GM19438 (cell line): ENCODE results near the gene ITPR1.

Experiments
- ATAC-seq: cut with Tn5 transposase; IDR thresholded peaks from one replicate; pipeline ENCODE4 v1.9.1; 2021; ENCODE audit warnings: low read depth; ENCODE audit not compliant: unreplicated experiment

ITPR1 gene

DNA sequence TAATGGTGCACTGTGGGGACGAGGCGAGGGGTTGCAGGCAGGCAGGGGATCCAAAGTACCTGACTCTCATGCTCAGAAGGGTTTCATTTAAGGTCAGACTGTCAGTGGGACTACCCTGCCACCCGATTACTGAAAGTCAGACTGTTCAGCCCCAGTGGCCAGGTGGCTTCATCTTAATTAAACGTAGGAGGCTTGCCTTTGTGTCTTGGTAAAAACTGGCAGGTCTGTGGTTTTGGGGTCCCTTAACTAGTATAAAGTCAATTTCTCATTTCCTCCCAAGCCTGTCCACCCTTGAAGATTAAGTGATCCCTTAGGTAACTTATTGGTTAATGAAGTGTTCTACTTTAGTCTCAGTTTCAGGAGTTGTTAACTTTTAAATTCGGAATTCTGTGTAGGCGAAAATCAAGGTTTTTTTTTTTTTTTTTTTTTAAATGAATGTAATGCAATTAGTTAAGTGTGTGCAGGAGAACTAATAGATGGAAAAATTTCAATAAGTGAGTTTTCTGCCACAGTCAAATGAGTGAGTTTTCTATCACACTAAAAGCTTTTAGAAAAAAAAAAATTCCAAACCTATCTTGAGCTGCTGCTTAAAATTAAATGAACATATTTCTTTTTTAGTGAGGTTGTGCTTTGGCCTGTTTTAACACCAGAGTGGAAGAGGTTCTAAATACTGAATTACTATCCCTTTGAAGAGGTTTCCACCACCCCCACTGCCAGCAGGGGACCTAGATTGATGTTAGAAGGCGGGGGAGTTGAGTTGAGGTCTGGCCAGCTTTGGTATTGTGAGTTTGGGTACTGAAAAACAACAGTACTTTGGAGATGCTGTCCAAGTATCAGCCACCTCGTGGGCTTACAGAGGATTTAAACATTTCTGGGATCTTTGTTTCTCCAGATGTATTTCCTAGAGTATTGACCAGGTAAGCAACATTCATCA, 15.2 kb downstream of the ITPR1 start:
- ATAC-seq, result peak; percentile 61

GRCh38 chr3:4509043-4509442, 15.9 kb downstream of the ITPR1 start:
- no peak for ATAC-seq

DNA sequence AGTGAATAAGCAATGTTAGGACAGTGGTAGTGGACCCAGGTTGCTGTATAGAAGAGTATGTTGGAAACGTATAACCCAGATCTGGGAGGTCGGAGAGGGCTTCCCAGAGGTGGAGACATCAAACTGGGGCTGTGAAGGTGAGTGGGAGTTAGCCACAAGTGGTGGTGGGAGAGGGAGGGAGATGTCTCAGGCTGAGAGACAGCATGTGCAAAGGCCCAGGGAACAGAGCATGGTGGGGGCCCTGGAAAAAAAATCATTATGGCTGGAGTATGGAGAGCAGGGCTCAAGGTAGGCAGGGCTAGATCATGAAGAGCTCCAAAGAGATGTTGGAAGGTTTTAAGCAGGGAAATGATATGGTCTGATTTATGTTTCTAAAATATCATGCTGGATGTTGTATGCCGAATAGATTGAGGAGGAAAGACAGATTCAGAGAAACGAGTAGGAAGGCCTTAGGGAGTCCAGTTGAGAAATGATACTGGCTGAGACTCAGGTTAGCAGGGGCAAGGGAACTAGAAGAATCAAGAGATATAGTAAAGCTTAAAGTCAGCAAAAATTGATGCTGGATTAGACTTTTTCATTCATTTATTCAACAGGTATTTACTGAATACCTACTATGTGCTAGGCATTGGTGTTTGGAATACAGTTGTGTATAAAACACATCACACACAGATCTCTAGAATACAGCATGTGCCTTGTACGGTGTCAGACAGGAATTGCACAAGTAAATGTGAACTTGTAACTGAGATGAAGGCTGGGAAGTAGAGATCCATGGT, 17.0 kb downstream of the ITPR1 start:
- ATAC-seq, result no peak

DNA sequence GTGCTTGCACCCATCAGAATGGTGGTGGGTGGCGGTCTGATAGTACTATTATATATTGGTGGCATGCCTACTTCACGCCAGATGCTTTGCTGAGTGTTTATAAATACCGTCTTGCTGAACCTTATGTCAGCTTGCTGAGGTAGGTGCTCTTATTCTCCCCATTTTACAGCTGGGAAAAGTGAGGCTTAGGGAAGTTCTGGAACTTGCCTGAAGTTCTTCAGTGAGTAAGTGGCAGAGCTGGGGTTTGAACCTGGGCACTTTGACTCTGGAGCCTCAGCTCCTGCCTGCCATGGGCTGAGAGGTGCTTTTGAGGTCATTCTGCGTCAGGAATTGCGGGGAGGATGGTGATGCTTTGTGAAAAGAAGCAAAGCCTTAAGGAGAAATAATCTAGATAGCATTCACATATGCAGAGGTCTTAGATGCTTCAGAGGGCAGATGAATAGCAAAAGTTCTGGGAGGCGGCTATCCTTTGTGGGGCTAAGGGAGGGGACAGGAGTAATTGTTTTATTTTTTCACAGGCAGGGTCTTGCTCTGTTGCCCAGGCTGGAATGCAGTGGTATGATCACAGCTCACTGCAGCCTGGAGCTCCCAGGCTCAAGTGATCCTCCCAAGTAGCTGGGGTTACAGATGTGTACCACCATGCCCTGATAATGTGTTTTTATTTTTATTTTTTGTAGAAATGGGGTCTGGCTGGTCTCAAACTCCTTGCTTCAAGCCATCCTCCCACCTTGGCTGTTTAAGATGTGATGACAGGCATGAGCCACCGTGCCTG, 18.5 kb downstream of the ITPR1 start:
- ATAC-seq, result no peak

GRCh38 chr3:4512895-4513616, 19.9 kb downstream of the ITPR1 start:
- ATAC-seq, result no peak

DNA sequence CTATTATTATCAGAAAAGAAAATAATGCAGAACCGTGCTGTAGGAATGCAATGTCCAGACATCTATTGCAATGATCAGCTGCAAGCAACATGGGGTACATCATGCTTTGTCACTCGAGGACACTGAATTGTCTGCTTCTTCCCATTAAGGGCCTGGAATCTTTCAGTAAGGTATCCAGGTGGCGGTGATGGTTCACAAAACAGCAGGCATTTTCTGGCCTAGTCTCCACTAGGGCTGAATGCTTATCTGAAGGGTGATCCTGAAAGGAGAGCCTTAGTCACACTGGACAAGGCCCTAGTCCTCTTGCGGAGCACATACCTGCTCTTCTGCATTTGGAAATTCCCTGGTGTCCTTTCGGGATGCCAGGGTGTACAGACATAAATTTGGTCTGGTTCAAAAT, 21.2 kb downstream of the ITPR1 start:
- ATAC-seq, result no peak

GRCh38 chr3:4514916-4515315, 21.8 kb downstream of the ITPR1 start:
- no peak for ATAC-seq

- ATAC-seq, result no peak
These were observed 22.9 kb downstream of the ITPR1 start for GRCh38 chr3:4515916-4516579.

- ATAC-seq, result no peak
These were observed 23.9 kb downstream of the ITPR1 start for GRCh38 chr3:4517093-4517492.

DNA sequence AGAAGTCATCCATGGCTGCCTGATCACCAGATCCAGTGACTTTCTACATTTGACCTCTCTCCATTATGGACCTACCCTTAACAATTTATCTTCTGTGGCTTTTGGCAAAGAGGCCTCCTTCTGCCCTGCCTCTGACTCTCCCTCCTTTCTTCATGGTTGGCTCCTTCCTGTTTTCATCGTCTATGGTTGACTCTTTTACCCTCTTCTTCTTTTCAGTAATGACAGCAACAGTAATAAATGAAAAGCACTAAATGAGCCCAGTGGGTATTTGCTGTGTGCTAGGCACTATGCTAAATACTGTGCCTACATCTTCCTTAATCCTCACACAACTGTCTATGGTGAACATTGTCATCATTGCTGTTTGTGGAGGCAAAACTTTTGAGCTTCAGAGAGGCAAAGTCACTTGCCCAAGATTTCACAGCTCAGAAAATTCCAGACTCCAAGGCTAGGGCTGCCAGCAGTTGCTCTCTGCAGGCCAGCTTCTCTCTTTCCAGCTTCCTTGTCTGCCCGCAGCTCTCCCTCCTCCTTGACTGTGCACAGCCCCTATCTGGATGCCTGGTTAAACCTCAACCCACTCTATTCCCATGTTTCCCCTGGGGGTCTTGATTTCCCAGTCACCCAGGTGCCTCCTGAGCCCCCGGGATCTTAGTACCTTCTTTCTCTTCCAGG, 24.6 kb downstream of the ITPR1 start:
- no peak for ATAC-seq

- no peak for ATAC-seq
These were observed 27.1 kb downstream of the ITPR1 start for GRCh38 chr3:4520033-4520816.

DNA sequence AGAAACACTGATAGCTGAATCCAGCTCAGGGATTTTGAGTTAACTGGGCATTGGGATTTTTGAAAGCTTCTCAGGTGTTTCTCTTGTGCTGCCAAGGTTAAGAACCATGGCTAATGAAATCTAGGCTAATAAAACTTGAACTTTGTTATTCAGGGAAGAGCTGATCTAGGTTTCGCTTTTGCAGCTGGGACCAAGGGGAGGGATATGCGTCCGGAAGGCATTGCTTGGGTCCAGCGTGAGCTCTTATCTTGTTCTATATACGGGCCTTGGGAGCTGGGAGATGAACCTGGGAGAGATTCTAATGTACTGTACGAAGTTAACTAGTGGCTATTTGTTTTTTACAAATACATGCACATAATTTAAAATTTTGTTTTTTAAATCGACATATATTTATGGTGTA, 29.8 kb downstream of the ITPR1 start:
- ATAC-seq, result no peak

DNA sequence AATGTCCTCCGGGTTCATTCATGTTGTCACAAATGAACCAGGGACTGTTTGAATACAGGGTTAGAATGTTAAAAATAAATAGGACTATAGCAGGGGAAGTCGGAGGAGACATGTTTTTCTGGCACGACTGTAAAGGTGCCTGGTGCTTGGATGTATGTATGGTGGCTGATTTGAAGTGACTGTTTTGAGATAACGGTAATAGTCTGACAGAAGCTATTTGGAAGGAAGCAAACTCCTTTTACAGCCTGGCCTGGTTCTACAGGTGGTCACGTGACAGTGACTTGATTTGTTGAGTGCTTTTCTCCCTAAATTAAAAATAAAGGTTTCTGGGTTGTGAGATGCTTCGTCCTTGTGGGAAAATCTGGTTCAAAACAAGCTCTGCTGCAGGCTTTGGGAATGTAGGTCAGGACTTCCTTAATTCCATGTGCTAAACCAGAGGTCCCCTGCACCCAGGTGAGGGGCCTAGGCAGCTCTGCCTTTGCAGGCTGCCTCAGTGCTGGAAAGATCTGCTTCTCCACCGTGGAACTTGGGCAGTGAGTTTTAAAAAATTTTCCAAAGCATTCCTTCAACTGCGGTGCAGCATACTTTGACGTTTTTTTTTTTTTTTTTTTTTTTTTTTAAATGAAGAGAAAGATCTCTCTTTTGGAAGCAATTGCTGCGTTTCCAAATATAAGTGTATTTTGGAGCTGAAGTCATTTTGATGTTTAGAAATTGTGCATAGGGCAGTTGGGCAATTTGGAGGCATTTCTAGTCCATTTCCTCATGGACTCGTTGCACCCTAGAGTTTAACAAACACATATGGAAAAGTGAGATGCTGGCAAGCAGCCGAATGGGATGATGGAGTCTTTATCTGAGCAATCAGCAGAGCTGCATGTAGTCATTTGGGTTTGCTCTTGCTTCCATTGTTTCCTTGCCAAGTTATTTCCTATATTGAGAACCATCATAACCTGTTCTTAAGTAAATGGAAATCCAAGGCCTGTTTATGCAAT, 30.9 kb downstream of the ITPR1 start:
- no peak for ATAC-seq

- no peak for ATAC-seq
These were observed 32.5 kb downstream of the ITPR1 start for GRCh38 chr3:4525560-4526223.

DNA sequence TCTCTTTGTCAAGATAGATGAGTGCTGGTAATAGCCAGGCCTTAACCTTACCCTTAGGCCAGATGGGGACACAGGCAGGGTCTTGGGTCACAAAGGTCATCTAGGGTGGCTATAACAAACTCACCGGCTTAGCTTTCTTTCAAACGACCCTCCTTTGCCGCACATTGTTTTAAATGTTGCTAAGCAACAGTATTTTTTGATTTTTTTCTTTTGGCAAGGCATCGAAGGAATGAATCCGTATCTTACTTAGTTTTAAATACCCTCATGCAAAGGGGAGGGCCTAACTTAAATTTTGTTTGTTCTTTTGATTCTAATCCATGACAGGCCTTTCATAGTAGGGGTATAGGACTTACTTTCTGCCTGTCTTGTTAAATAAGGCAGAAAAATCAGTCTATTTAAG, 35.2 kb downstream of the ITPR1 start:
- no peak for ATAC-seq

GRCh38 chr3:4528819-4529600, 35.9 kb downstream of the ITPR1 start:
- no peak for ATAC-seq
